ENCODE measurements around the gene AIDA.

- TF ChIP-seq CTCF (IDR thresholded peaks at IDR 0.05) (no peak), EZH2 (IDR thresholded peaks at IDR 0.05; ENCODE audit: borderline replicate concordance, insufficient read depth, low read depth, low read length, poor library complexity, severe bottlenecking) (no peak)
Measured at GRCh38 chr1:222711319-222712252, 705 bp downstream of the AIDA start.
